ENCODE measurements around the gene RSPO3.

- TF ChIP-seq POLR2A (IDR thresholded peaks at IDR 0.05) = no peak
- TF ChIP-seq CTCF (IDR thresholded peaks at IDR 0.05) = no peak
- TF ChIP-seq EP300 (IDR thresholded peaks at IDR 0.05) = no peak
These were observed 58.8 kb downstream of the RSPO3 start for GRCh38 chr6:127177030-127177922.
